ENCODE measurements around the gene PPP1R36. TPM values are rescaled to one million over a fixed set of nuclear protein-coding genes. Genes with fewer than 3 reads are reported as not detected.

PPP1R36 gene
- total RNA-seq, 1 experiment from 2014 or later = not detected

DNA sequence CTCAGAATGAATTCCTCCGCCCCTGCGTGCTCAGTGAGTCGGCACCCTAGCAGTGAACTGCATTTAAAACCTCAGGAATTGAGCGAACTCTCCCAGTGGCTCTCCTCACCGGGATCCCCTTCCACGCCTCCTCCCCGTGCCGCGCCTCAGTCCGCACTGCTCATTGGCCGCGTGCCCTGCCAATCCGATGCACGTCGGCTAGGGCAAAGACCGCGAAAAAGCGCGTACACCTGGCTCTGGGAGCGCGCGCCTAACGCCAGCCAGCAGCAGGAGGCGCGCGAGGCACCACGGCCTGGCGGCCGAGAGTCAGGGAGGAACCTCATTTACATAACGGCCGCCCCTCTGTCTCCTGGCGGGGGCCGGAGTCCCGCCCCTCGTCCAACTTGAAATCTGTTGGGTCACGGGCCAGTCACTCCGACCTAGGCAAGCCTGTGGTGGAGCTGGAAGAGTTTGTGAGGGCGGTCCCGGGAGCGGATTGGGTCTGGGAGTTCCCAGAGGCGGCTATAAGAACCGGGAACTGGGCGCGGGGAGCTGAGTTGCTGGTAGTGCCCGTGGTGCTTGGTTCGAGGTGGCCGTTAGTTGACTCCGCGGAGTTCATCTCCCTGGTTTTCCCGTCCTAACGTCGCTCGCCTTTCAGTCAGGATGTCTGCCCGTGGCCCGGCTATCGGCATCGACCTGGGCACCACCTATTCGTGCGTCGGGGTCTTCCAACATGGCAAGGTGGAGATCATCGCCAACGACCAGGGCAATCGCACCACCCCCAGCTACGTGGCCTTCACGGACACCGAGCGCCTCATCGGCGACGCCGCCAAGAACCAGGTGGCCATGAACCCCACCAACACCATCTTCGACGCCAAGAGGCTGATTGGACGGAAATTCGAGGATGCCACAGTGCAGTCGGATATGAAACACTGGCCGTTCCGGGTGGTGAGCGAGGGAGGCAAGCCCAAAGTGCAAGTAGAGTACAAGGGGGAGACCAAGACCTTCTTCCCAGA is 9.3 kb upstream of the PPP1R36 start, which contains the start of gene HSPA2:
Gene HSPA2 (plus strand): TSS at position 534 of the 995 bp plus-strand sequence. CDS start 109 bp downstream, at position 643.
- ChIA-PET POLR2A (ENCODE audit: unreplicated experiment) (interaction anchor here (0.5 to 1.5 kb wide), 21 partner anchors 9 to 971 kb away, joined by 3 to 28 read pairs (median 4); partner anchors contain the start of gene MTHFD1), CTCF (interaction anchor here (0.6 to 1.8 kb wide), 13 partner anchors 14 to 849 kb away, joined by 3 to 13 read pairs (median 3); no protein-coding TSS in a partner anchor)
- H3K27me3 ChIP-seq (ENCODE audit: insufficient read depth, low read depth) = no peaks in the 10 kb centered on the region
- peaks cover 33% of the 10 kb centered on the region; the same call in 1 of the 2 replicates for H3F3A ChIP-seq (ENCODE audit: insufficient read depth, low read depth)
- peaks cover 37% of the 10 kb centered on the region for H3K4me1 ChIP-seq (replicated peaks; ENCODE audit: insufficient read depth)
- no peaks in the 10 kb centered on the region for H4K20me1 ChIP-seq (ENCODE audit: insufficient read depth)
- peak within 1 kb of the TSS; percentile 89 for H2AFZ ChIP-seq
- intact Hi-C loops (cut with micrococcal nuclease; ENCODE audit: unreplicated experiment) = loop anchor here (1.0 to 10.0 kb wide), 7 partner anchors 29 to 354 kb away; partner anchors contain the start of gene ZBTB25
- H3K9me3 ChIP-seq (ENCODE audit: insufficient read depth, low read depth) = no peaks in the 10 kb centered on the region
- no peaks in the 10 kb centered on the region for H3K36me3 ChIP-seq (ENCODE audit: low read depth)
- no peaks in the 10 kb centered on the region for H3K79me2 ChIP-seq (ENCODE audit: low read depth)
- no peaks in the 10 kb centered on the region for H3K9me2 ChIP-seq (ENCODE audit: insufficient read depth)
- peak within 1 kb of the TSS; percentile 84 for H3K27ac ChIP-seq
- H3K4me2 ChIP-seq = peak within 1 kb of the TSS; percentile 87
- peak within 1 kb of the TSS; percentile 74 for H3K4me3 ChIP-seq
- TSS peak; percentile 61 for BruUV-seq (replicated peaks)
- TF ChIP-seq, protein P1, sequence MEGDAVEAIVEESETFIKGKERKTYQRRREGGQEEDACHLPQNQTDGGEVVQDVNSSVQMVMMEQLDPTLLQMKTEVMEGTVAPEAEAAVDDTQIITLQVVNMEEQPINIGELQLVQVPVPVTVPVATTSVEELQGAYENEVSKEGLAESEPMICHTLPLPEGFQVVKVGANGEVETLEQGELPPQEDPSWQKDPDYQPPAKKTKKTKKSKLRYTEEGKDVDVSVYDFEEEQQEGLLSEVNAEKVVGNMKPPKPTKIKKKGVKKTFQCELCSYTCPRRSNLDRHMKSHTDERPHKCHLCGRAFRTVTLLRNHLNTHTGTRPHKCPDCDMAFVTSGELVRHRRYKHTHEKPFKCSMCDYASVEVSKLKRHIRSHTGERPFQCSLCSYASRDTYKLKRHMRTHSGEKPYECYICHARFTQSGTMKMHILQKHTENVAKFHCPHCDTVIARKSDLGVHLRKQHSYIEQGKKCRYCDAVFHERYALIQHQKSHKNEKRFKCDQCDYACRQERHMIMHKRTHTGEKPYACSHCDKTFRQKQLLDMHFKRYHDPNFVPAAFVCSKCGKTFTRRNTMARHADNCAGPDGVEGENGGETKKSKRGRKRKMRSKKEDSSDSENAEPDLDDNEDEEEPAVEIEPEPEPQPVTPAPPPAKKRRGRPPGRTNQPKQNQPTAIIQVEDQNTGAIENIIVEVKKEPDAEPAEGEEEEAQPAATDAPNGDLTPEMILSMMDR (conservative IDR thresholded peaks at IDR 0.05) = peak; percentile 77
- TF ChIP-seq EZH2 (IDR thresholded peaks at IDR 0.05; ENCODE audit: low read depth) = no peak
- DNase-seq = peak; percentile 97 to 100

DNA sequence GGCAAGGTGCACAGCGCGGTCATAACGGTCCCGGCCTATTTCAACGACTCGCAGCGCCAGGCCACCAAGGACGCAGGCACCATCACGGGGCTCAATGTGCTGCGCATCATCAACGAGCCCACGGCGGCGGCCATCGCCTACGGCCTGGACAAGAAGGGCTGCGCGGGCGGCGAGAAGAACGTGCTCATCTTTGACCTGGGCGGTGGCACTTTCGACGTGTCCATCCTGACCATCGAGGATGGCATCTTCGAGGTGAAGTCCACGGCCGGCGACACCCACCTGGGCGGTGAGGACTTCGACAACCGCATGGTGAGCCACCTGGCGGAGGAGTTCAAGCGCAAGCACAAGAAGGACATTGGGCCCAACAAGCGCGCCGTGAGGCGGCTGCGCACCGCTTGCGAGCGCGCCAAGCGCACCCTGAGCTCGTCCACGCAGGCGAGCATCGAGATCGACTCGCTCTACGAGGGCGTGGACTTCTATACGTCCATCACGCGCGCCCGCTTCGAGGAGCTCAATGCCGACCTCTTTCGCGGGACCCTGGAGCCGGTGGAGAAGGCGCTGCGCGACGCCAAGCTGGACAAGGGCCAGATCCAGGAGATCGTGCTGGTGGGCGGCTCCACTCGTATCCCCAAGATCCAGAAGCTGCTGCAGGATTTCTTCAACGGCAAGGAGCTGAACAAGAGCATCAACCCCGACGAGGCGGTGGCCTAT is 8.3 kb upstream of the PPP1R36 start:
- no peak overlapping the region for H2AFZ ChIP-seq
- H3K4me3 ChIP-seq = no peak overlapping the region
- H4K20me1 ChIP-seq (ENCODE audit: insufficient read depth) = no peaks in the 10 kb centered on the region
- intact Hi-C loops (cut with micrococcal nuclease; ENCODE audit: unreplicated experiment) = loop anchor here (2.0 to 10.0 kb wide), 3 partner anchors 215 to 353 kb away; no protein-coding TSS in a partner anchor
- POLR2A ChIA-PET (ENCODE audit: unreplicated experiment) = no interaction called here
- no peak overlapping the region for H3K27ac ChIP-seq
- peaks cover 28% of the 10 kb centered on the region; the same call in 1 of the 2 replicates for H3F3A ChIP-seq (ENCODE audit: insufficient read depth, low read depth)
- H3K79me2 ChIP-seq (ENCODE audit: low read depth) = no peaks in the 10 kb centered on the region
- no peaks in the 10 kb centered on the region for H3K27me3 ChIP-seq (ENCODE audit: insufficient read depth, low read depth)
- TF ChIP-seq EZH2 (IDR thresholded peaks at IDR 0.05; ENCODE audit: low read depth) = no peak
- TF ChIP-seq, protein P1 (conservative IDR thresholded peaks at IDR 0.05) = no peak
- no peaks in the 10 kb centered on the region for H3K9me2 ChIP-seq (ENCODE audit: insufficient read depth)
- CTCF ChIA-PET = interaction anchor here (0.9 to 1.2 kb wide), 2 partner anchors 13 to 88 kb away, joined by 3 read pairs; no protein-coding TSS in a partner anchor
- BruUV-seq (replicated peaks) = no TSS peak
- peaks cover 33% of the 10 kb centered on the region for H3K4me1 ChIP-seq (replicated peaks; ENCODE audit: insufficient read depth)
- no peaks in the 10 kb centered on the region for H3K9me3 ChIP-seq (ENCODE audit: insufficient read depth, low read depth)
- H3K36me3 ChIP-seq (ENCODE audit: low read depth) = no peaks in the 10 kb centered on the region
- H3K4me2 ChIP-seq = no peak overlapping the region
- DNase-seq = no peak

Data from PC-9 (cell line).